ENCODE measurements around the gene RASA4B. TPM values are rescaled to one million over a fixed set of nuclear protein-coding genes. Genes with fewer than 3 reads are reported as not detected.
"Not testable (repeated sequence)": the region's sequence is repeated elsewhere in the genome, so short reads cannot be mapped to it uniquely, and the experiment has no call there.

The RASA4B gene
- total RNA-seq, 2 donors from 2014 or later, result 21.8 to 23.9 TPM

GRCh38 chr7:102490529-102491075 is 27.0 kb downstream of the RASA4B start:
- ATAC-seq (peak; percentile 36 to 74), DNase-seq (ENCODE audit: low spot score in 2 of 2) (peak; percentile 55 to 87)
- H3K9me3 Mint-ChIP-seq, H3K36me3 Mint-ChIP-seq, H3K27ac Mint-ChIP-seq: not testable (repeated sequence)

- H3K27ac Mint-ChIP-seq; DNase-seq (ENCODE audit: low spot score in 2 of 2); H3K36me3 Mint-ChIP-seq; H3K9me3 Mint-ChIP-seq; ATAC-seq: not testable (repeated sequence)
These were observed 33.3 kb downstream of the RASA4B start for GRCh38 chr7:102484317-102484716.

GRCh38 chr7:102481962-102482361 is 35.6 kb downstream of the RASA4B start:
- peak; percentile 1 to 54 for DNase-seq (ENCODE audit: low spot score in 2 of 2)
- not testable (repeated sequence) for H3K9me3 Mint-ChIP-seq, ATAC-seq, H3K27ac Mint-ChIP-seq, H3K36me3 Mint-ChIP-seq

GRCh38 chr7:102479982-102480637 is 37.5 kb downstream of the RASA4B start:
- peak; percentile 45 to 60 for DNase-seq (ENCODE audit: low spot score in 2 of 2)
- not testable (repeated sequence) for H3K9me3 Mint-ChIP-seq, H3K27ac Mint-ChIP-seq, H3K36me3 Mint-ChIP-seq, ATAC-seq

GRCh38 chr7:102479209-102479584 is 38.4 kb downstream of the RASA4B start:
- not testable (repeated sequence) for H3K9me3 Mint-ChIP-seq; H3K36me3 Mint-ChIP-seq; DNase-seq (ENCODE audit: low spot score in 2 of 2); H3K27ac Mint-ChIP-seq
- peak; percentile 17 to 58 for ATAC-seq

GRCh38 chr7:102478314-102479208 is 39.0 kb downstream of the RASA4B start, which contains the start of gene POLR2J:
Gene POLR2J (minus strand): TSS chr7:102478922. CDS start chr7:102478860, 62 bp downstream.
- H3K9me3 Mint-ChIP-seq, H3K36me3 Mint-ChIP-seq: not testable (repeated sequence)
- ATAC-seq (peak; percentile 81 to 93), DNase-seq (ENCODE audit: low spot score in 2 of 2) (peak; percentile 76 to 85)
- H3K27ac Mint-ChIP-seq, result peak within 1 kb of the TSS in 1 of 2 donors; percentile 82

GRCh38 chr7:102474736-102475435 is 42.7 kb downstream of the RASA4B start:
- peak in 1 of 2 donors; percentile 39 for DNase-seq (ENCODE audit: low spot score in 2 of 2)
- H3K36me3 Mint-ChIP-seq, ATAC-seq, H3K9me3 Mint-ChIP-seq, H3K27ac Mint-ChIP-seq: not testable (repeated sequence)

- not testable (repeated sequence) for ATAC-seq, H3K27ac Mint-ChIP-seq, H3K9me3 Mint-ChIP-seq, H3K36me3 Mint-ChIP-seq
- DNase-seq (ENCODE audit: low spot score in 2 of 2), result peak in 1 of 2 donors; percentile 44
These were observed 43.5 kb downstream of the RASA4B start for GRCh38 chr7:102474116-102474515.

GRCh38 chr7:102473271-102473991 is 44.1 kb downstream of the RASA4B start:
- DNase-seq (ENCODE audit: low spot score in 2 of 2) (peak in 1 of 2 donors; percentile 52), ATAC-seq (no peak)
- Mint-ChIP-seq H3K27ac (no peak overlapping the region), H3K36me3 (no peaks in the 10 kb centered on the region), H3K9me3 (no peaks in the 10 kb centered on the region)

- DNase-seq (ENCODE audit: low spot score in 2 of 2) (peak in 1 of 2 donors; percentile 54), ATAC-seq (no peak)
- H3K27ac Mint-ChIP-seq, result peak overlapping the region; percentile 41 to 86
- no peaks in the 10 kb centered on the region for H3K9me3 Mint-ChIP-seq
- no peaks in the 10 kb centered on the region for H3K36me3 Mint-ChIP-seq
These were observed 45.2 kb downstream of the RASA4B start for GRCh38 chr7:102472126-102473041.

- H3K27ac Mint-ChIP-seq, result peak overlapping the region; percentile 41 to 86
These were observed 45.8 kb downstream of the RASA4B start for GRCh38 chr7:102471791-102472125.

GRCh38 chr7:102469972-102470825 is 47.4 kb downstream of the RASA4B start:
- DNase-seq (ENCODE audit: low spot score in 2 of 2) (peak in 1 of 2 donors; percentile 53), ATAC-seq (no peak)
- Mint-ChIP-seq H3K27ac (no peak overlapping the region), H3K9me3 (no peaks in the 10 kb centered on the region), H3K36me3 (no peaks in the 10 kb centered on the region)

More at GRCh38 chr7:102471791-102472125, 45.8 kb downstream of the RASA4B start:
- Mint-ChIP-seq H3K36me3 (no peaks in the 10 kb centered on the region), H3K9me3 (no peaks in the 10 kb centered on the region)
- ATAC-seq (no peak), DNase-seq (ENCODE audit: low spot score in 2 of 2) (peak in 1 of 2 donors; percentile 55)

- Mint-ChIP-seq H3K9me3 (no peaks in the 10 kb centered on the region), H3K36me3 (peaks cover 0 to under 1% of the 10 kb centered on the region in 2 donors), H3K27ac (peak overlapping the region in 1 of 2 donors; percentile 68)
- ATAC-seq (no peak), DNase-seq (ENCODE audit: low spot score in 2 of 2) (peak in 1 of 2 donors; percentile 52)
These were observed 48.1 kb downstream of the RASA4B start for GRCh38 chr7:102469351-102469971.

Data from activated naive CD4-positive, alpha-beta T cell treated with anti-CD3 and anti-CD28 coated beads, Interleukin-2, amount 50 U/mL, for 72 hours (primary cell).